ENCODE measurements around the gene FAM234B. TPM values are rescaled to one million over a fixed set of nuclear protein-coding genes. Genes with fewer than 3 reads are reported as not detected.

The FAM234B gene
- total RNA-seq, 1 donor from 2014 or later, result 18.7 TPM

GRCh38 chr12:13001775-13002040 is 42.5 kb upstream of the FAM234B start:
- Mint-ChIP-seq H3K9me3 (ENCODE audit: low read depth) (no peaks in the 10 kb centered on the region), H3K4me1 (ENCODE audit: low read depth) (peaks cover 51% of the 10 kb centered on the region), H3K36me3 (ENCODE audit: insufficient read depth) (no peaks in the 10 kb centered on the region), H3K27me3 (peaks cover 25% of the 10 kb centered on the region), H3K27ac (peak overlapping the region; percentile 29), H3K4me3 (ENCODE audit: low read depth) (peak overlapping the region; percentile 70)
- no peak for TF ChIP-seq CTCF (IDR thresholded peaks at IDR 0.05; ENCODE audit: unreplicated experiment)
- no peak for DNase-seq (ENCODE audit: low spot score, unreplicated experiment)

GRCh38 chr12:13002301-13003097 is 41.7 kb upstream of the FAM234B start:
- no peak for TF ChIP-seq CTCF (IDR thresholded peaks at IDR 0.05; ENCODE audit: unreplicated experiment)
- H3K4me1 Mint-ChIP-seq (ENCODE audit: low read depth), result peaks cover 47% of the 10 kb centered on the region
- no peak overlapping the region for H3K27ac Mint-ChIP-seq
- H3K27me3 Mint-ChIP-seq, result peaks cover 25% of the 10 kb centered on the region
- no peak for DNase-seq (ENCODE audit: low spot score, unreplicated experiment)
- H3K4me3 Mint-ChIP-seq (ENCODE audit: low read depth), result peak overlapping the region; percentile 70
- no peaks in the 10 kb centered on the region for H3K9me3 Mint-ChIP-seq (ENCODE audit: low read depth)
- no peaks in the 10 kb centered on the region for H3K36me3 Mint-ChIP-seq (ENCODE audit: insufficient read depth)

- no peak for TF ChIP-seq CTCF (IDR thresholded peaks at IDR 0.05; ENCODE audit: unreplicated experiment)
- no peak for DNase-seq (ENCODE audit: low spot score, unreplicated experiment)
- Mint-ChIP-seq H3K36me3 (ENCODE audit: insufficient read depth) (no peaks in the 10 kb centered on the region), H3K9me3 (ENCODE audit: low read depth) (no peaks in the 10 kb centered on the region), H3K4me3 (ENCODE audit: low read depth) (no peak overlapping the region), H3K27ac (no peak overlapping the region), H3K27me3 (peaks cover 25% of the 10 kb centered on the region), H3K4me1 (ENCODE audit: low read depth) (peaks cover 29% of the 10 kb centered on the region)
These were observed 39.8 kb upstream of the FAM234B start for GRCh38 chr12:13004361-13004760.

GRCh38 chr12:13004986-13005385 is 39.2 kb upstream of the FAM234B start:
- H3K4me3 Mint-ChIP-seq (ENCODE audit: low read depth), result no peak overlapping the region
- peaks cover 26% of the 10 kb centered on the region for H3K4me1 Mint-ChIP-seq (ENCODE audit: low read depth)
- H3K9me3 Mint-ChIP-seq (ENCODE audit: low read depth), result no peaks in the 10 kb centered on the region
- TF ChIP-seq CTCF (IDR thresholded peaks at IDR 0.05; ENCODE audit: unreplicated experiment), result no peak
- DNase-seq (ENCODE audit: low spot score, unreplicated experiment), result no peak
- H3K27me3 Mint-ChIP-seq, result peaks cover 25% of the 10 kb centered on the region
- H3K27ac Mint-ChIP-seq, result no peak overlapping the region
- H3K36me3 Mint-ChIP-seq (ENCODE audit: insufficient read depth), result no peaks in the 10 kb centered on the region

GRCh38 chr12:13005649-13006048 is 38.5 kb upstream of the FAM234B start:
- TF ChIP-seq CTCF (IDR thresholded peaks at IDR 0.05; ENCODE audit: unreplicated experiment), result no peak
- Mint-ChIP-seq H3K9me3 (ENCODE audit: low read depth) (no peaks in the 10 kb centered on the region), H3K27ac (no peak overlapping the region), H3K4me1 (ENCODE audit: low read depth) (peaks cover 26% of the 10 kb centered on the region), H3K36me3 (ENCODE audit: insufficient read depth) (no peaks in the 10 kb centered on the region), H3K27me3 (peaks cover 25% of the 10 kb centered on the region), H3K4me3 (ENCODE audit: low read depth) (no peak overlapping the region)
- DNase-seq (ENCODE audit: low spot score, unreplicated experiment), result no peak
